Uterus (tissue), 4 donors: ENCODE measurements around the gene HPS3. TPM values are rescaled to one million over a fixed set of nuclear protein-coding genes. Genes with fewer than 3 reads are reported as not detected.

ENCODE experiments used
- DNase-seq, 2 donors: peaks; one replicate each; pipeline ENCODE4 v3.0.0-alpha.2; 2019 to 2020
- H3K27ac ChIP-seq, 2 donors: fragments of 200-600 bp; sonication (generic); 1 replicate in 1 of 2; 2 replicates in 1 of 2; pipeline ENCODE4 v1.5.1; 2016 to 2018
- H3K27me3 ChIP-seq, 2 donors: fragments of 200-600 bp; sonication (generic); one replicate each; pipeline ENCODE4 v1.5.1; 2018 to 2019; ENCODE audit warnings: control low read depth in 1 of 2
- H3K36me3 ChIP-seq, 2 donors: fragments of 200-600 bp; sonication (generic); one replicate each; pipeline ENCODE4 v1.5.1; 2019; ENCODE audit warnings: control low read depth in 1 of 2
- H3K4me1 ChIP-seq, 2 donors: fragments of 200-600 bp; sonication (generic); one replicate each; pipeline ENCODE4 v1.5.1; 2018 to 2019; ENCODE audit warnings: control low read depth in 1 of 2
- H3K4me3 ChIP-seq, 2 donors: fragments of 200-600 bp; sonication (generic); 1 replicate in 1 of 2; 2 replicates in 1 of 2; pipeline ENCODE4 v1.5.1; 2018 to 2019; ENCODE audit warnings: mild to moderate bottlenecking in 1 of 2
- H3K9me3 ChIP-seq, 2 donors: fragments of 200-600 bp; sonication (generic); one replicate each; pipeline ENCODE4 v1.5.1; 2019; ENCODE audit warnings: control low read depth in 1 of 2
- CTCF ChIP-seq, 4 experiments: fragments of 200-600 bp in 2 of 4; fragments of 450-650 bp in 2 of 4; sonication (generic) in 2 of 4; IDR thresholded peaks; one replicate each; pipeline ENCODE4 v1.5.1; 2016 to 2019; ENCODE audit warnings: antibody characterized with exemption in 4 of 4, mild to moderate bottlenecking in 2 of 4, moderate library complexity in 1 of 4
- POLR2A ChIP-seq, 2 donors: fragments of 450-650 bp; IDR thresholded peaks; one replicate each; pipeline ENCODE4 v1.6.1; 2016; ENCODE audit warnings: antibody characterized with exemption in 2 of 2, mild to moderate bottlenecking in 1 of 2, moderate library complexity in 1 of 2
- intact Hi-C: fragments of 100-400 bp; cut with DNase I; formaldehyde crosslinking; loops from one replicate; pipeline ENCODE4 v1.15.1; 2023; ENCODE audit warnings: low total_unique reads
- total RNA-seq, 4 donors: library from RNA; depleted of rRNA in 3 of 4; stranded (reverse); fragments of >200 nt in 3 of 4; gene quantifications; one replicate each; pipeline versions ENCODE4 v1.1.0 to v1.2.4, GENCODE V29; 2014 to 2023
- donor health status: DM: yes; HTN: yes; CAD: no.

Gene HPS3
- total RNA-seq, 4 donors from 2014 or later: 16.5 to 75.6 (median 31.7) TPM

DNA sequence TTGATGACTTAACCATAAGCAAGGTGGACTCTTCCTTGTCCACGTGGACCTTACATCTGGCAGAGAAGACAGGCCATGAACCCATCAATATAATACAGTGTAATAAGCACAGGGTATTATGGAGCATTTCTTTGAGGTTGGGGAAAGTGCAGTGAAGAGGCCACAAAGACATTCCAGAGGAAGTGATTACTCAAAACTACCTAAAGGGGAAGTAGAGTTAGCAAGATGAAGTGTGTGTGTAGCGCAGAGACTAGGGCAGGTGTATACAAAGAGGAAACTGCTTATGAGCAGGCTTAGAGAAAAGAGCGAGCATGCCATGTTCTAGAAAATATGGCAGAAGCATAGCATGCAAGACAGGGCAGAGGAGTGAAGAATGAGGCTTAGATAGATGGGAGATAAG, 74.3 kb downstream of the HPS3 start:
- Histone ChIP-seq H3K27me3 (no peaks in the 10 kb centered on the region), H3K4me3 (no peak overlapping the region), H3K9me3 (no peaks in the 10 kb centered on the region), H3K27ac (no peak overlapping the region), H3K4me1 (no peaks in the 10 kb centered on the region), H3K36me3 (no peaks in the 10 kb centered on the region)
- intact Hi-C loops: no loop called here
- TF ChIP-seq CTCF (IDR thresholded peaks at IDR 0.05): no peak
- TF ChIP-seq POLR2A (IDR thresholded peaks at IDR 0.05): no peak
- no peak for DNase-seq

- intact Hi-C loops: no loop called here
- TF ChIP-seq POLR2A (IDR thresholded peaks at IDR 0.05) (no peak), CTCF (IDR thresholded peaks at IDR 0.05) (no peak)
- Histone ChIP-seq H3K4me3 (no peak overlapping the region), H3K9me3 (no peaks in the 10 kb centered on the region), H3K27ac (no peak overlapping the region), H3K36me3 (no peaks in the 10 kb centered on the region), H3K27me3 (no peaks in the 10 kb centered on the region), H3K4me1 (no peaks in the 10 kb centered on the region)
- no peak for DNase-seq
These were observed 75.1 kb downstream of the HPS3 start for GRCh38 chr3:149204390-149204991.

- Histone ChIP-seq H3K9me3 (no peaks in the 10 kb centered on the region), H3K4me1 (no peaks in the 10 kb centered on the region), H3K27ac (no peak overlapping the region), H3K27me3 (no peaks in the 10 kb centered on the region), H3K4me3 (no peak overlapping the region), H3K36me3 (no peaks in the 10 kb centered on the region)
- TF ChIP-seq POLR2A (IDR thresholded peaks at IDR 0.05) (no peak), CTCF (IDR thresholded peaks at IDR 0.05) (no peak)
- intact Hi-C loops: no loop called here
- DNase-seq: no peak
These were observed 78.0 kb downstream of the HPS3 start for GRCh38 chr3:149207475-149207874.

DNA sequence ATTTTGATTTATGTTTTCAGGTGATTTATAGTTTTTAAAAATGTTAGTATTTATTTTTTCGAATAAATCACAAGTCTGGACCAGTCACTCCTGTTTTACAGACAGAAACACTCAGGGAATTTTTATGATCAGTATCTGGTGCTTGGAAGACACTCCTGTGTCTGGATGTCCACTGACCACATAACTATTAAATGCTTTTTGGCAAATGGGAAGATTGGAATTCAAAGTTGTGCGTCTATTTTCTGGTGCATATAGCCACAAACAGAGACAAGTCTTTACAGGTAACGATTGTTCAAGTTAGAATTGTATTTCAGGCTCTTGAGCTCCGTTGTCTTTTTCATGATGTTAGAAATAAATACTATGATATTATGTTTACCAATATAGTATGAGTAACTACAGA, 80.0 kb downstream of the HPS3 start:
- H3K36me3 ChIP-seq: no peaks in the 10 kb centered on the region
- H3K27ac ChIP-seq: no peak overlapping the region
- H3K4me3 ChIP-seq: no peak overlapping the region
- no peaks in the 10 kb centered on the region for H3K4me1 ChIP-seq
- no peaks in the 10 kb centered on the region for H3K27me3 ChIP-seq
- intact Hi-C loops: no loop called here
- no peak for DNase-seq
- H3K9me3 ChIP-seq: no peaks in the 10 kb centered on the region
- TF ChIP-seq POLR2A (IDR thresholded peaks at IDR 0.05) (no peak), CTCF (IDR thresholded peaks at IDR 0.05) (no peak)

DNA sequence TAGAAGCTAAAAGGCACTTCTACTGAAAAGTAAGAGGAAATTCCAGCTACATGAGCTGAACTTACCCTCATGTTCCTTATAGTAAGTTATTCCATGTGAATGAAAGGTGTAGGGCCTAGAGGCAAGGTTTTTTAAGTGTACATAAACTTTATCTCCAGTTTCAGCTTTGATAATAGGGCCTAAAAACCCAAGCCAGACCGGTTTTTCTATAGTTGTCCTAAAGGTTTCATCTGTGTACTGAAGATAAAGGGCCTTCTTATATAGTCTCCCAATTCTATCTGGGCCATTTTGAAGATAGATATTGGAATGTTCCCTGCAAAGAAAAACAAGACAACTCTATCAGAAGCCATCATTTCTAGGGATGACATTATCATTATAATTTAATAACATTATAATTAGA, 82.9 kb downstream of the HPS3 start:
- intact Hi-C loops: no loop called here
- Histone ChIP-seq H3K36me3 (no peaks in the 10 kb centered on the region), H3K27me3 (no peaks in the 10 kb centered on the region), H3K4me1 (peaks cover 0 to 4% of the 10 kb centered on the region in 2 donors), H3K9me3 (no peaks in the 10 kb centered on the region), H3K27ac (no peak overlapping the region), H3K4me3 (no peak overlapping the region)
- DNase-seq: no peak
- TF ChIP-seq CTCF (IDR thresholded peaks at IDR 0.05) (no peak), POLR2A (IDR thresholded peaks at IDR 0.05) (no peak)
